PC-3 (cell line): Measurements from ENCODE around the gene CREBRF. TPM values are rescaled to one million over a fixed set of nuclear protein-coding genes. Genes with fewer than 3 reads are reported as not detected.

Experiments used
- ATAC-seq: fragments of 200-7000 bp; cut with Tn5 transposase; 2 replicates; pipeline ENCODE4 v1.9.1; 2020; ENCODE audit warnings: mild to moderate bottlenecking, moderate library complexity
- BruUV-seq: library from RNA; stranded (reverse); fragments of 400-500 nt; replicated peaks from 2 replicates; lab custom pipeline; 2021; lab: Mats Ljungman, UMichigan
- CTCF ChIA-PET: fragments of 300-600 bp; sonication (Branson Sonifier 250); formaldehyde crosslinking; loops from one replicate; lab custom pipeline; 2022; ENCODE audit warnings: antibody characterized with exemption; lab: Charles Lee
- POLR2A ChIA-PET: fragments of 300-600 bp; sonication (Branson Sonifier 250); formaldehyde crosslinking; loops from one replicate; lab custom pipeline; 2022; ENCODE audit warnings: antibody characterized with exemption; ENCODE audit not compliant: unreplicated experiment; lab: Charles Lee
- DNase-seq: peaks from one replicate; pipeline ENCODE4 v3.0.0-alpha.2; 2015
- H2AFZ ChIP-seq: fragments of 300-600 bp; sonication (generic); 2 replicates; pipeline ENCODE4 v1.6.0; 2016; ENCODE audit warnings: antibody characterized with exemption, low read length
- H3F3A ChIP-seq: fragments of 300-600 bp; sonication (generic); one replicate; pipeline ENCODE4 v1.6.0; 2017; ENCODE audit warnings: antibody characterized with exemption, low read length, control low read depth, mild to moderate bottlenecking; ENCODE audit not compliant: unreplicated experiment
- H3K27ac ChIP-seq: fragments of 300-600 bp; sonication (generic); 2 replicates; pipeline ENCODE4 v1.5.1; 2016; ENCODE audit warnings: mild to moderate bottlenecking, low read length
- H3K27me3 ChIP-seq: fragments of 300-600 bp; sonication (generic); 2 replicates; pipeline ENCODE4 v1.6.1; 2016; ENCODE audit warnings: low read length, mixed read lengths
- H3K36me3 ChIP-seq: fragments of 300-600 bp; sonication (generic); 2 replicates; pipeline ENCODE4 v1.6.1; 2016; ENCODE audit warnings: low read depth, mixed run types, low read length, mixed read lengths
- H3K4me1 ChIP-seq: fragments of 300-600 bp; sonication (generic); 2 replicates; pipeline ENCODE4 v1.5.1; 2016; ENCODE audit warnings: low read length; ENCODE audit not compliant: insufficient read depth
- H3K4me2 ChIP-seq: fragments of 300-600 bp; sonication (generic); 2 replicates; pipeline ENCODE4 v1.6.0; 2016; ENCODE audit warnings: low read length
- H3K4me3 ChIP-seq: fragments of 300-600 bp; sonication (generic); 2 replicates; pipeline ENCODE4 v1.5.1; 2016; ENCODE audit warnings: mild to moderate bottlenecking, low read length, mixed read lengths
- H3K79me2 ChIP-seq: fragments of 300-600 bp; sonication (generic); 2 replicates; pipeline ENCODE4 v1.6.1; 2017; ENCODE audit warnings: low read length, mixed read lengths
- H3K9ac ChIP-seq: fragments of 300-600 bp; sonication (generic); 2 replicates; pipeline ENCODE4 v1.6.0; 2016; ENCODE audit warnings: mild to moderate bottlenecking, low read length
- H3K9me2 ChIP-seq: fragments of 300-600 bp; sonication (generic); replicated peaks from 2 replicates; pipeline ENCODE4 v1.6.1; 2016; ENCODE audit warnings: mixed run types, low read length, mixed read lengths
- H3K9me3 ChIP-seq: fragments of 300-600 bp; sonication (generic); 2 replicates; pipeline ENCODE4 v1.6.1; 2016; ENCODE audit warnings: low read length, mixed read lengths
- H4K20me1 ChIP-seq: fragments of 300-600 bp; sonication (generic); 2 replicates; pipeline ENCODE4 v1.6.1; 2016; ENCODE audit warnings: low read length, mixed read lengths
- CTCF ChIP-seq: fragments of 300-600 bp; sonication (generic); conservative IDR thresholded peaks from 2 replicates; pipeline ENCODE4 v1.5.1; 2017; ENCODE audit warnings: antibody characterized with exemption, low read depth, mild to moderate bottlenecking, low read length
- EZH2 ChIP-seq: fragments of 300-600 bp; sonication (generic); IDR thresholded peaks from one replicate; pipeline ENCODE4 v1.6.1; 2017; ENCODE audit warnings: antibody characterized with exemption, mild to moderate bottlenecking, low read length; ENCODE audit not compliant: unreplicated experiment
- EZH2phosphoT487 ChIP-seq: fragments of 300-600 bp; sonication (generic); IDR thresholded peaks from 2 replicates; pipeline ENCODE4 v1.6.1; 2018; ENCODE audit warnings: mild to moderate bottlenecking, antibody characterized with exemption, low read length, borderline replicate concordance
- intact Hi-C: fragments of 100-400 bp; cut with micrococcal nuclease; formaldehyde crosslinking; loops from 2 replicates; pipeline ENCODE4 v1.9.0; 2023
- total RNA-seq: library from RNA; depleted of rRNA; stranded (reverse); fragments of >200 nt; gene quantifications from 2 replicates; pipeline ENCODE4 v1.2.3, GENCODE V29; 2014

The CREBRF gene
- total RNA-seq, 1 experiment from 2014 or later: 4.9 TPM

GRCh38 chr5:173035904-173036707 lies 20.0 kb upstream of the CREBRF start:
- no peak for ATAC-seq
- no TSS peak for BruUV-seq
- CTCF ChIA-PET: no interaction called here

GRCh38 chr5:173039188-173039587 lies 17.0 kb upstream of the CREBRF start:
- ChIA-PET POLR2A (no interaction called here), CTCF (no interaction called here)
- Histone ChIP-seq H2AFZ (no peak overlapping the region), H3K4me2 (no peak overlapping the region), H3K27me3 (no peaks in the 10 kb centered on the region), H4K20me1 (no peaks in the 10 kb centered on the region), H3K9me2 (no peaks in the 10 kb centered on the region), H3K9me3 (no peaks in the 10 kb centered on the region), H3K27ac (no peak overlapping the region), H3K79me2 (no peaks in the 10 kb centered on the region), H3K36me3 (peaks cover 4% of the 10 kb centered on the region), H3K4me3 (no peak overlapping the region), H3F3A (no peaks in the 10 kb centered on the region), H3K9ac (no peak overlapping the region), H3K4me1 (no peaks in the 10 kb centered on the region)
- ATAC-seq: no peak
- no peak for DNase-seq
- intact Hi-C loops: no loop called here
- TF ChIP-seq EZH2phosphoT487: no peak
- no peak for TF ChIP-seq CTCF
- no peak for TF ChIP-seq EZH2
- BruUV-seq: no TSS peak

More at GRCh38 chr5:173035904-173036707, 20.0 kb upstream of the CREBRF start:
- Histone ChIP-seq H3K27ac (no peak overlapping the region), H3F3A (no peaks in the 10 kb centered on the region), H3K27me3 (no peaks in the 10 kb centered on the region), H3K9me2 (no peaks in the 10 kb centered on the region), H3K9me3 (no peaks in the 10 kb centered on the region), H3K4me2 (no peak overlapping the region), H3K9ac (no peak overlapping the region), H3K79me2 (0 out of 2 replicates have a peak, but pooled peaks cover 5% of the 10 kb centered on the region), H3K4me1 (no peaks in the 10 kb centered on the region), H4K20me1 (no peaks in the 10 kb centered on the region), H2AFZ (no peak overlapping the region), H3K4me3 (no peak overlapping the region), H3K36me3 (peaks cover 4% of the 10 kb centered on the region)
- DNase-seq: no peak
- intact Hi-C loops: no loop called here
- TF ChIP-seq CTCF: no peak
- no peak for TF ChIP-seq EZH2phosphoT487
- no peak for TF ChIP-seq EZH2
- POLR2A ChIA-PET: no interaction called here

GRCh38 chr5:173039964-173040363 lies 16.2 kb upstream of the CREBRF start:
- no TSS peak for BruUV-seq
- no peak overlapping the region for H2AFZ ChIP-seq
- H4K20me1 ChIP-seq: no peaks in the 10 kb centered on the region
- H3K4me3 ChIP-seq: no peak overlapping the region
- no peaks in the 10 kb centered on the region for H3K27me3 ChIP-seq
- no peak overlapping the region for H3K9ac ChIP-seq
- TF ChIP-seq CTCF (no peak), EZH2 (no peak), EZH2phosphoT487 (no peak)
- no peaks in the 10 kb centered on the region for H3K9me2 ChIP-seq
- H3K4me2 ChIP-seq: no peak overlapping the region
- no peaks in the 10 kb centered on the region for H3K79me2 ChIP-seq
- ATAC-seq: no peak
- H3K27ac ChIP-seq: no peak overlapping the region
- H3F3A ChIP-seq: no peaks in the 10 kb centered on the region
- no peaks in the 10 kb centered on the region for H3K4me1 ChIP-seq
- ChIA-PET CTCF (no interaction called here), POLR2A (no interaction called here)
- intact Hi-C loops: no loop called here
- no peaks in the 10 kb centered on the region for H3K9me3 ChIP-seq
- no peak for DNase-seq
- peaks cover 1% of the 10 kb centered on the region for H3K36me3 ChIP-seq
